ENCODE results near the gene MAT2A. TPM values are rescaled to one million over a fixed set of nuclear protein-coding genes. Genes with fewer than 3 reads are reported as not detected.

Gene MAT2A
- total RNA-seq, 2 donors from 2014 or later = 105 to 156 TPM

- TF ChIP-seq CTCF (IDR thresholded peaks at IDR 0.05) = no peak
- intact Hi-C loops (cut with DNase I) = no loop called here
- Histone ChIP-seq H3K27ac (no peak overlapping the region), H3K27me3 (no peaks in the 10 kb centered on the region), H3K4me1 (no peaks in the 10 kb centered on the region), H3K36me3 (no peaks in the 10 kb centered on the region), H3K9ac (ENCODE audit: low read depth in 2 of 2, low read length in 2 of 2) (no peak overlapping the region), H3K4me3 (no peak overlapping the region), H3K9me3 (no peaks in the 10 kb centered on the region)
- DNase-seq = no peak
These were observed 13.4 kb upstream of the MAT2A start for GRCh38 chr2:85525567-85525966.

- TF ChIP-seq CTCF (IDR thresholded peaks at IDR 0.05) = no peak
- no peaks in the 10 kb centered on the region for H3K36me3 ChIP-seq
- no peaks in the 10 kb centered on the region for H3K4me1 ChIP-seq
- no peak for DNase-seq
- no peaks in the 10 kb centered on the region for H3K9me3 ChIP-seq
- intact Hi-C loops (cut with DNase I) = no loop called here
- no peak overlapping the region for H3K9ac ChIP-seq (ENCODE audit: low read depth in 2 of 2, low read length in 2 of 2)
- no peak overlapping the region for H3K4me3 ChIP-seq
- no peaks in the 10 kb centered on the region for H3K27me3 ChIP-seq
- H3K27ac ChIP-seq = no peak overlapping the region
These were observed 11.2 kb upstream of the MAT2A start for GRCh38 chr2:85527787-85528186.

- Histone ChIP-seq H3K9ac (ENCODE audit: low read depth in 2 of 2, low read length in 2 of 2) (no peak overlapping the region), H3K36me3 (no peaks in the 10 kb centered on the region), H3K4me1 (no peaks in the 10 kb centered on the region), H3K9me3 (no peaks in the 10 kb centered on the region), H3K27me3 (no peaks in the 10 kb centered on the region), H3K27ac (no peak overlapping the region), H3K4me3 (no peak overlapping the region)
- TF ChIP-seq CTCF (IDR thresholded peaks at IDR 0.05) = no peak
- intact Hi-C loops (cut with DNase I) = no loop called here
- DNase-seq = no peak
These were observed 10.6 kb upstream of the MAT2A start for GRCh38 chr2:85528355-85528754.

- no peak overlapping the region for H3K27ac ChIP-seq
- no peaks in the 10 kb centered on the region for H3K4me1 ChIP-seq
- TF ChIP-seq CTCF (IDR thresholded peaks at IDR 0.05) = no peak
- intact Hi-C loops (cut with DNase I) = no loop called here
- H3K27me3 ChIP-seq = no peaks in the 10 kb centered on the region
- H3K9me3 ChIP-seq = no peaks in the 10 kb centered on the region
- DNase-seq = no peak
- no peaks in the 10 kb centered on the region for H3K36me3 ChIP-seq
- H3K9ac ChIP-seq (ENCODE audit: low read depth in 2 of 2, low read length in 2 of 2) = no peak overlapping the region
- H3K4me3 ChIP-seq = no peak overlapping the region
These were observed 9.2 kb upstream of the MAT2A start for GRCh38 chr2:85529809-85530208.

- TF ChIP-seq CTCF (IDR thresholded peaks at IDR 0.05) = no peak
These were observed 7.4 kb upstream of the MAT2A start for GRCh38 chr2:85531589-85531988.

GRCh38 chr2:85534099-85534498 is 4.9 kb upstream of the MAT2A start:
- Histone ChIP-seq H3K4me1 (peaks cover 4% of the 10 kb centered on the region), H3K27ac (no peak overlapping the region), H3K36me3 (no peaks in the 10 kb centered on the region), H3K9me3 (no peaks in the 10 kb centered on the region), H3K4me3 (no peak overlapping the region), H3K9ac (ENCODE audit: low read depth in 2 of 2, low read length in 2 of 2) (peak overlapping the region in 1 of 2 donors; percentile 31), H3K27me3 (no peaks in the 10 kb centered on the region)
- DNase-seq = peak; percentile 56
- TF ChIP-seq CTCF (IDR thresholded peaks at IDR 0.05) = no peak
- intact Hi-C loops (cut with DNase I) = no loop called here

More at GRCh38 chr2:85531589-85531988, 7.4 kb upstream of the MAT2A start:
- Histone ChIP-seq H3K27ac (no peak overlapping the region), H3K4me3 (no peak overlapping the region), H3K27me3 (no peaks in the 10 kb centered on the region), H3K4me1 (no peaks in the 10 kb centered on the region), H3K9ac (ENCODE audit: low read depth in 2 of 2, low read length in 2 of 2) (no peak overlapping the region), H3K36me3 (no peaks in the 10 kb centered on the region), H3K9me3 (no peaks in the 10 kb centered on the region)
- no peak for DNase-seq
- intact Hi-C loops (cut with DNase I) = no loop called here
